ENCODE data around the gene PRODH2. TPM values are rescaled to one million over a fixed set of nuclear protein-coding genes. Genes with fewer than 3 reads are reported as not detected.

The PRODH2 gene
- total RNA-seq, 4 donors from 2014 or later, result not detected

- TF ChIP-seq, protein P1, sequence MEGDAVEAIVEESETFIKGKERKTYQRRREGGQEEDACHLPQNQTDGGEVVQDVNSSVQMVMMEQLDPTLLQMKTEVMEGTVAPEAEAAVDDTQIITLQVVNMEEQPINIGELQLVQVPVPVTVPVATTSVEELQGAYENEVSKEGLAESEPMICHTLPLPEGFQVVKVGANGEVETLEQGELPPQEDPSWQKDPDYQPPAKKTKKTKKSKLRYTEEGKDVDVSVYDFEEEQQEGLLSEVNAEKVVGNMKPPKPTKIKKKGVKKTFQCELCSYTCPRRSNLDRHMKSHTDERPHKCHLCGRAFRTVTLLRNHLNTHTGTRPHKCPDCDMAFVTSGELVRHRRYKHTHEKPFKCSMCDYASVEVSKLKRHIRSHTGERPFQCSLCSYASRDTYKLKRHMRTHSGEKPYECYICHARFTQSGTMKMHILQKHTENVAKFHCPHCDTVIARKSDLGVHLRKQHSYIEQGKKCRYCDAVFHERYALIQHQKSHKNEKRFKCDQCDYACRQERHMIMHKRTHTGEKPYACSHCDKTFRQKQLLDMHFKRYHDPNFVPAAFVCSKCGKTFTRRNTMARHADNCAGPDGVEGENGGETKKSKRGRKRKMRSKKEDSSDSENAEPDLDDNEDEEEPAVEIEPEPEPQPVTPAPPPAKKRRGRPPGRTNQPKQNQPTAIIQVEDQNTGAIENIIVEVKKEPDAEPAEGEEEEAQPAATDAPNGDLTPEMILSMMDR (IDR thresholded peaks at IDR 0.05; ENCODE audit: low read depth), result no peak
These were observed 40.6 kb upstream of the PRODH2 start for GRCh38 chr19:35853038-35853756.

DNA sequence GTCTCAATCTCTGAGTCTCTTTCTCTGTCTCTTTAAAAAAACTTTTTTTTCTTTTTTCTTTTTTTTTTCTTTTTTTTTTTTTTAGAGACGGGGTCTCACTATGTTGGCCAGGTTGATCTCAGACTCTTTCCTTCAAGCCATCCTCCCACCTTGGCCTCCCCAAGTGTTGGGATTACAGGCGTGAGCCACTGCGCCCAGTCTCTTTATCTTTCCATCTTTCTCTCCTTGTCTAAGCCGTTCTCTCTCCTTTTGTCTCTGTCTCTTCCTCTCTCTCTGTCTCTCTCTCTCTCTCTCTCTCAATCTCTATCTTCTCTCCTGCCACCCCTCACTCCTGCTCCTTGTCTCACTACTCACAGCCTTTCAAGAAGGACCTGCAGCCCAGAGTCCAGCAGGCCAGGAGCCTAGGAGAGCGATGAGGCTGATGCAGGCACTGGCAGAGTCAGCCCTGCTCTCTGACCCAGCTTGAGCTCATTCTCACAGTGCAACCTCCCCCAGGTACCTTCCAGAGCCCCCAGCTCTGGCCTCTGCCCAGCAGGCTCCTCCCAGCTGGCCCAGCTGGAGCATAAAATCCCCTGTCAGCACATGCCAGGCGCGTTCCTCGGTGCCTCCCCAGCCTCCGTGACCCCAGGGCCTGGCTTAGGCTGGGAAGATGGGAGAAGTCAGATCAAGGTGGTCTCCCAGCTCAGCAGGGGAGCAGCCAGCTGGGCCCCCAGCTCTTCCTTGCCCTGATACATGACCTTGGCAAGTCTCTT, 39.6 kb upstream of the PRODH2 start, which contains the start of gene NPHS1:
Gene NPHS1 (minus strand): TSS at position 476 of the 752 bp plus-strand sequence. CDS start 667 bp downstream, outside the sequence.
- TF ChIP-seq, protein P1 (IDR thresholded peaks at IDR 0.05; ENCODE audit: low read depth), result no peak

DNA sequence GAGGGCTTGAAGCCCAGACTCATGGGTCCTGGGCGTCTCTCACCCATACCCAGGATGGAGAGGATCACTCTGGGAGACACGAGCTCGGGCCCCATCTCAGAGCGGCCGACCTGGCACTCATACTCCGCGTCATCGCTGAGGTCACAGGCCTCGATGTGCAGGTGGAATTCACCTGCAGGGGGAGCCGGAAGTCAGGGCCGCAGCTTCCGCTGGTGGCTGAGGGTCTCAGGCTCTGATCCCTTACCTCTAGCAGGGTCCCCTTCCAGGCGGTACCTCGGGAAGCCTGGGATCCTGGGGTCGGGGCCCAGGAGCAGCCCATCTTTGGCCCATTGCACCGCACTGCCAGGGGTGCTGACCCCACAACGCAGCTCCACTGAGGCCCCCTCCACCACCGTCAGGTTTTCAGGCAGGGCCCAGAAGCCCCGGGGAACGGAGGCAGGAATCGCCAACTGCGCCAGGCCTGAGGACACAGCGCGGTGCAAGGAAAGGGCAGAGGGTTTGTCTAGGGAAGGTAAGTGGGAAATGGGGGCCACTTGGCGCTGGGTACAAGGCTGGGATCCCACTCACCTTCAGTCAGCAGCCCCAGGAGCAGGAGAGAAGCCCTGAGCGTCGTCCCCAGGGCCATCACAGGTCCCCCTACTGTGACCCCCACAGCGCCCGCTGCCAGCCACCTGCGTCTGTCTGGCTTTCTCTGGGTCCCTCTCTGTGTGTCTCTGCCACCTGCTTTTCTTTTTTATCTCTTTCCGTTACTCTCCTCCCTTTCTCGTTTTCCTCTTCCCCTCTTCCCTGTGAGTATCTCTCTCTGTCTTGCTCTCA, 38.8 kb upstream of the PRODH2 start:
- TF ChIP-seq, protein P1 (IDR thresholded peaks at IDR 0.05; ENCODE audit: low read depth), result no peak

DNA sequence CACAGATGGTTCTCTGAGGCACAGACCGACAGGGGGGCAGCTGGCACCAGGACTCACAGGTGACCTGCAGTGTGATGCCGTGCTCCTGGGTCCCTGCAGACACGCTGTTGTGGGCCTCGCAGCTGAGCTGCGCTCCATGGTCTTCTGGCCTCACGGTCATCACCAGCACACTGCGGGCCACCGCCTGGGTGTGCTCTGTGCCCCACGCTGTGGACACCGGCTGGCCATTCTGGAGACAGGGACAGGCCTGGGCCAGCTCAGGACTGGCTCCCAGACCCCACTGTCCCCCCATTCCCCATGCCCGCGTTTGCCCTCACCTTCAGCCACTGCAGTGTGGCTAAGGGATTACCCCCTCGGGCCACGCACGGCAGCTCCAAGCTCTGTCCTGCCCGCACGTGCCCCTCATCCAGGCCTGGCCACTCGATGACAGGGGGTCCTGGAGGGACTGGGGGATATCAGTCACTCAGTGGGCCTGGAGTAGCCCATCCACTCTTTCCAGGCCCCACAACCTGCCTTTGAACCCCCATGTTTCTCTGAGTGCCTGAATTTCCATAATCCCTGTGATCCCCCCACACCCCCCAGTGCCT, 36.4 kb upstream of the PRODH2 start:
- TF ChIP-seq, protein P1 (IDR thresholded peaks at IDR 0.05; ENCODE audit: low read depth), result no peak

DNA sequence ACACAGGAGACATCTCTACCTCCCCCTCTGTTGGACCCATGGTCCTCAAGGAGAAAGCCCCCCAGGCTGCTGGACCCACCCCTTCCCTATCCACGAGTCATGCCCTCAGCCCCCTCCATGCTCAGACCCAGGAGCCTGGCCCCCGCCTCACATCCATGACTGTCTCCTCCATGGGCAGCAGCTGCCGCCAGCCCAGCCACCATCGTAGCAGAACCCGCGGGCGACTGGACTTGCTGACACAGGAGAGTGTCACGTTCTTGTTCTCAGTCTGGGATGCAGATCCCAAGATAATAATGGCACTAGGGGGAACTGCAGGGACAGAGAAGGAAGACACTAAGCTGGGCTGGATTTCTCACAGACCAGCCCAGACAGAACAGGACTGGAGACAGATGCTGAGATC, 35.8 kb upstream of the PRODH2 start:
- TF ChIP-seq, protein P1 (IDR thresholded peaks at IDR 0.05; ENCODE audit: low read depth), result no peak

DNA sequence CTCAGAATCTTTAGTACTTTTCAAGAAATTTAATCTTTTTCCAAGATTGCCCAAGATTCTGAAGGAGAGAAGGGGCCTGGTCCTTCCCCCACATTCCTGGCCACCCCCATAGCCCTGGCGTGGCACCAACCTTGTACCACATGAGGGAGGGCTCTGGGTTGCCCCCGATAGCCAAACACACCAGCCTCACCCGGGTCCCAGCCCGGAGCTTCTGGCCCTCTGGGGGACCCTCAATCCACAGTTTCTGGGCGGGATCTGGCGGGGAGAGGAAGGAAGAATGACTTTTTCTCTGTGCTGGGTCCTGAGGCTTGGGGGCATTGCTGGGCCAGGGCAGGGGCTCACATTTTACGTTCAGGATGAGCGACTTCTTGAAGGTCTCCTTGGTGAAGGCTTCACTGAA, 35.3 kb upstream of the PRODH2 start:
- TF ChIP-seq, protein P1 (IDR thresholded peaks at IDR 0.05; ENCODE audit: low read depth), result no peak
